ENCODE results near the gene FMN2.
"Not testable (repeated sequence)": the region's sequence is repeated elsewhere in the genome, so short reads cannot be mapped to it uniquely, and the experiment has no call there.

Gene FMN2

DNA sequence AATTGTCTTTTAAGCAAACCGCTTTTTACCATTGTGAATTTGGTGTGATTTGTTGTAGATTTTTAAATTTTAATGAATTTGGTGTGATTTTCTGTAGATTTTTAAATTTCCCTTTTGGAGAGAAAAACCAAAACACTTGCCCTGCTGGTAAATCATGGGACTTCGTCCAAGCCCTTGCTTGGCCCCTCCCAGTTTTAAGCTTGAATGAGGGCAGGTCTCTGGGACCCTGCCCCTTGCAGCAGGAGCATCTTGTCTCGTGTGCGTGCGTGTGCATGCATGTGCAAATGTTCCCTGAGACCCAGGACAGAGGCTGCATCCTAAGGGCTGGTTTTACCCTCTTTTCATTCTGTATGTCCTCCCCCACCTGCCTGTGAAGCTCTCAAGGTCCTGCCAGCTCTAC lies 271.6 kb downstream of the FMN2 start:
- no peak for DNase-seq (ENCODE audit: low read depth)

DNA sequence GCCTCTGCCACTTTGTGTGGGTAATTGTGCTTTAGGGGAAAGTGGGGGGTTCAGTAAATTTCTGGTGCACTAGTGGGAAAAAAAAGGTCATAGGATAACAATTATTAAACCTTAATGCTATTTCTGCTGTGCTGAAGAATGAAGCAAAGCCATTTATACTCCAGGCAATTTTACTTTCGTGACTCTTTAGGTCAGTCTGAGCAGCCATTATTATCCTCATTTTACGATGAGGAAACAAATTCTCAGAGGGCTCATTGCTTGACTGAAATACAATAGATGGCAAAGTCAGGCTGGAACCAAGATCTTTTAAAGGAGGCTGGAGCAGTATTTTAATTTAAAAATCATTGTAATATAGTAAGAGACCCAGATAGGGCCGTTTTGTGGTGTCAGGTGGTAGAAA lies 272.2 kb downstream of the FMN2 start:
- DNase-seq (ENCODE audit: low read depth) = no peak

DNA sequence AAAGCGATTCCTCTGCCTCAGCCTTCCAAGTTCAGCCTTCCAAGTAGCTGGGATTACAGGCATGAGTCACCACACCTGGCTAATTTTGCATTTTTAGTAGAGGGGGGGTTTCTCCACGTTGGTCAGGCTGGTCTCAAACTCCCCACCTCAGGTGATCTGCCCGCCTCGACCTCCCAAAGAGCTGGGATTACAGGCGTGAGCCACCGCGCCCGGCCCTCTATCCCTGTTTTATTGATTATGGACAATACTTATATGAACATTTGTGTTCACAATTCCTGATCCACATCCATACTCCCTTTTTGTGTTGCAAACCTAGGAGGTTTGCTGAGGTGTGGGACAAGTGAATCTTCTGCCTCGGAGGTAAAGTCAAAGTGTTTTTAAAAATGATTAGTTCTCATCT lies 275.0 kb downstream of the FMN2 start:
- DNase-seq (ENCODE audit: low read depth) = no peak

DNA sequence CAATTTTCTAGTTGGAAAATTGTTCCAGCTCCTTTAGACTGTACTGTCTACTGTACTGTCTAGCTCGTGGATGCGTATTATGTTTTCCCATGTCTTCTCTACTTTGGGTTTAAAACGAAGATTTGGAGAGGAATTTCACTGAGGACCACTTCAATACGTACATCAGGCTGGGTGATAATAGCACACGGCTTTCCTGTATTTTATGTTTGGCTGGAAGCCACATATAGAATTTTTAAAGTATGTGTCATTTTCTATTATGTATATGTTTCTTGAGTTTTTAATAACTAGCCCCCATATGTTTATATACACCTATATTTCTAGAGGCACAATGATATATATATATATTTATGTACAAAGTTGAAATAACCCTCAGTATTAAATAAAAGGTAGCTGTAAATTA lies 293.9 kb downstream of the FMN2 start:
- no peak for DNase-seq (ENCODE audit: low read depth)

DNA sequence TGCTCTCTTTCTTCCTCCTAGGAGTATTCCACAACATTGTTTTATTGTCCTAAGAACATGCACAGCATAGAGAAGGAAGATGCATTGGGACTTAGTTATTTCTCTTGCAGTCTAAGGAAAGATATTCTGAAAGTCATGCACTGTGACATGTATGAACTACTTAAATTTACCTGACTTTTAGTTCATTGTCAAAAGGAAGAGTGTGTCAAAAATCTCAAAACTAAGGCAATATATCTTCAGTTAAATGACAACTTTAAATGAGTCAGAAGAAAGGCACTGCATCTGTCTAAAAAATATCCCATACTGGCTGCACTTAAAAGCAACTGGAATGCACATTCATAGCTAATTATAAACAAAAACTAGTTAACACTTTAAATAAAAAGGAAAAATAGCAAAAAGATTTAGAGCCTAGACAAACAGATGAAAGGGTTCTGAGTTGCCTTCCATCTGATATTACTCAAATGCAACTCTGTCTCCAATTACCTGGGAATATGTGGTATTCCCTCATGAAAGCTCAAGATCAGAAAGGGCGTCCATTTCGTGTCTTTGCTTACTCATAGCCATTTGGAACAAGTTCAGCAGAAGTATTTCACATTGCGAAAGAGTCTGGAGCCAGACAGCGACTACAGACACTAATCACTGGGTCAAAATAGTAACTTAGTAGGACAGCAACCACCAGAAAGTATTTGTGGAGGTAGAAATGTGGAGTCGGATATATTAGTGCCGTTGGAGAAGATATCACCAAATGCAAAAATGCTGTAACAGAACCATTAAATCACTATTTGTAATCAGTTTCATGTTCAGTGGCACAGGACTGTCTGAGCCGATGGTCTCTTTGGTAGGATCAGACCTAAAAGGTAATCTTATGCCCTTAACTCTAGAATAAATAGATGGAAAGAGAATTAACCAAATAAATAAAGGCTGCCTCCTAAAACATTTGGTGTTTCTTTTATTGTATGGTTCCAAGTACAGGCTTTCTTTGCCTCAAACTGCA lies 294.6 kb downstream of the FMN2 start:
- no peak for DNase-seq (ENCODE audit: low read depth)

DNA sequence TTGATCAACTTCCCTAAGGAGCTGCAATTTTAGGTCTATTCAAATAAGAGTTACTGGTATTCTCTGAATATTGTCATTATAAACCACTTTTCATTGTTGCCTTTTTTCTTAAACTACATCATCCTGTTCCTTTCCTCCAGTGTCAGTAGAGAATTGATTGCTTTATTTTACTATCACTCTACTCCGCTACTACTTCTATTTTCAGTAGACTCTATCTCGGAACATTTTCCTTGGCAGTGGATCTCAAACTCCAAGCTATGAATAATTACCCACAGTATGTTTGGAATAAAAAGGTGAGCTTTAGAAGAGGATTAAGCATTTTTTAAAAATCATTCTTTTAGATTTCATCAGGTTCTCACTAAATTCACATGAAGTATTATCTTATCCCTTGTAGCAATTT lies 295.4 kb downstream of the FMN2 start:
- DNase-seq (ENCODE audit: low read depth) = no peak

DNA sequence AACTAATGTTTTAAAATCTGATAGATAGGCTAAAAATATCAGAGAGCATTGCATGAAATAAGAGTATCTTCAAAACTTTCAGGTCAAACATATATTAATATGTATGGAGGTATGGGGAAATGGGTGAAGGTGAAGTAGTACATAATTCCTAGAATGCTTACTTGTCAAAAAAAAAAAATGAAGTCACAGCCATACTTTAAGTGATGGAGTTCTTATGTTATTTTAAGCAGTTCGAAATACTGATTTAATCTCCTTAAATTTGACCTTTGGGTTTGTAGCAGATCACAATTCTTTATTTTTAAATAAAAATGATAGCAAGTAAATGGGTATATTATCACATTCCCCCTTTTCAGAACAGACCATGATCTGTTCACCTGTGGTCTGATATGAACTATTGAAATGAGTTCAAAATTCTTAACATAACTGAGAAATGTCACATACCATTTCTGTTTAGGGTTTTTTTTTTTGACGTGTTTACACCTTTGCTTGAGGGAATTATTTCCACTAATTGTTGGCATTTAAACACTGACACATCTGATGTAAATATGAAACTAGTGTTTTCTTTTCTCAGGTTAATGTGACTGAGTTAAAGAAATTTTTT lies 300.1 kb downstream of the FMN2 start:
- no peak for DNase-seq (ENCODE audit: low read depth)

DNA sequence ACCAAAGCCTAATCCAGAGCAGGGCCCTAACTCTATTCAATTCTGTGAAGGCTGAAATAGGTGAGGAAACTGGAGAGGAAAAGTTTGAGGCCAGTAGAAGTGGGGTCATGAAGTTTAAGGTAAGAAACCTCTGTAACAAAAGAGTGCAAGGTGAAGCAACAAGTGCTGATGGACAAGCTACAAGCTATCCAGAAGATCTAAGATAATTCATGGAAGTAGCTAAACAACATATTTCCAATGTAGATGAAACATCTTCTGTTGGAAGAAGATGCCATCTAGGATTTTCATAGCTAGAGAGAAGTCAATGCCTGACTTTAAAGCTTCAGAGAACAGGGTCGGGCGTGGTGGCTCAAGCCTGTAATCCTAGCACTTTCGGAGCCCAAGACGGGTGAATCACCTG lies 302.7 kb downstream of the FMN2 start:
- DNase-seq (ENCODE audit: low read depth) = no peak

DNA sequence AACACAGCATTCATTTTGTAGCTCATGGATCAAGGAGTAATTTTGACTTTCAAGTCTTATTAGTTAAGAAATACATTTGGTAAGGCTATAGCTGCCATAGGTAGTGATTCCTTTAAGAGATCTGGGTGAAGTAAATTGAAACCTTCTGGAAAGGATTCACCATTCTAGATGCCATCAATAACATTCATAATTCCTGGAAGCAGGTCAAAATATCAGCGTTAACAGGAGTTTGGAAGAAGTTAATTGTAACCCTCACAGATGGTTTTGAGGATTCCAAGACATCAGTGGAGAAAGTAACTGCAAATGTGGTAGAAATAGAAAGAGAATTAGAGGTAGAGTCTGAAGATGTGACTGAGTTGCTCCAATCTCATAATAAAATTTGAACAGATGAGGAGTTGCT lies 303.7 kb downstream of the FMN2 start:
- no peak for DNase-seq (ENCODE audit: low read depth)

DNA sequence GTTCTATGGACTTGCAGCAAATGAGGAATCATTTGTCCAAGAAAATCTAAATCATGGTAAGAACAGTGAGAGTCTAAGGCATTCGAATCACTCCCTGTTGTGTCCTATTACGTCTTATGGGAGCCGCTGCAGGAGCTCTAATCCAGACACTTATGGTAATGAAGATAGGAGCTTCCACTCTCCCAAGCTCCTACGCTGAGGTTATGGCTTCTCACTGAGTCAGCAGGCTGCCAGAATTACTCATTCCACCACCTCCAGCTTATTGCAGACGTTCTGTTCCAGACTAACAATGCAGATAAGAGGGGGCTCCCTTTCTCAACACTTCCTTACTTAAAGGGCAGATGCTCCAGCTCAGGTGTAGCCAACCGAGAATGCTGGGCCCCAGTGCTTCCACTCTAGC lies 307.7 kb downstream of the FMN2 start:
- DNase-seq (ENCODE audit: low read depth) = no peak

DNA sequence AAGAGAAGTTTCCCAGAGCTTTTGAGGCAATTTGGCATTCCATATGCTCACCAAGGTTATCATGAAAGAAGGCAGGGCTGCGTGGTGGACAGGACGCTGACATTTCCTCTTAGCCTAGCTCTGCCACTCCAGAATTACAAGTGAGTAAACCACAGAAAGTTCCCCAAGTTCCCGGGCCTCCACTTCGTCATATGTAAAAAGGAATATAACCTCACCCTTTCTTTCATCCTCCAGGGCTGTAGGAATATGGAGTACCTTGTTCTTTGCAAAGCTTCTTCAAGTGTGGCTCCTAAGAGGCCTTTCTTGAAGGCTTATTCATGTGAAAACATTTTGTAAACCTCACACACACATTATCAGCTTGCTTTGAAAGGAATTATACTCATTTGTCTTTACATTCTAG lies 310.0 kb downstream of the FMN2 start:
- DNase-seq (ENCODE audit: low read depth) = no peak

DNA sequence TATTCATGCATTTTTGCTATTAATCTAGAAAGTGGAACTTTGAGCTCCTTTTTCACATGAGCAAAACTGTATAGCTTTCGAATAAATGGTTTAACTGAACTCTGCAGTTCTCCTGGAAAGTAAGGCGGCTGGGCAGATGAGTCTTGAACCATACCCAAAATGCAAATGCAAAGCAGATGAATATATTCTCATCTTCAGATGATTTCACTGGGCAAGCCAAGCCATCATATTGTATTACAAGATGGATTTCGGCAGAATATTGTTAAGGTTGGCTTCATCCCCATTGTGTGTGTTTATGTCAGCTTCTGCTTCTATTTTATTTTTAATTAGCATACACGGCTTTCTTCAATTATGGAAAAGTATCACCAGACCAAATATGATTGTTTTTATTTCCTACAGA lies 310.6 kb downstream of the FMN2 start:
- no peak for DNase-seq (ENCODE audit: low read depth)

DNA sequence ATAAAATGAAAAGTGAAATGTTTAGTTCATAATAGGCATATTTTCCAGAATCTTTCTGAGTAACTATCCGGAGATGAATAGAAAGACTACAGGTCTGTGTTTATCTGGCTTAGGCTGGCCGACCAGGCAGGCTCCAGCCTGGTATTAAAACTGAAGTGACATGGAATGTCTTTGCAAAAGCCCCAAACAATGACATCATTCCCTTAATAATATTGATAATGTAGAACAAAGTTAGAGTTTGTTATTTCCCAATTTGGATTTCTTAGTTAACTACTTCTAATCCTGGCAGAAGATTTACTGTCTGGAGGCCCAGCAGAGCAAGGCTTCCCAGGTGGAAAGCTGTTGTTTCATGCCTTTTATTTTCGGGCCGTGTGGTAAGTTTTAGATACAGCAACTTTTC lies 312.6 kb downstream of the FMN2 start:
- DNase-seq (ENCODE audit: low read depth) = no peak

DNA sequence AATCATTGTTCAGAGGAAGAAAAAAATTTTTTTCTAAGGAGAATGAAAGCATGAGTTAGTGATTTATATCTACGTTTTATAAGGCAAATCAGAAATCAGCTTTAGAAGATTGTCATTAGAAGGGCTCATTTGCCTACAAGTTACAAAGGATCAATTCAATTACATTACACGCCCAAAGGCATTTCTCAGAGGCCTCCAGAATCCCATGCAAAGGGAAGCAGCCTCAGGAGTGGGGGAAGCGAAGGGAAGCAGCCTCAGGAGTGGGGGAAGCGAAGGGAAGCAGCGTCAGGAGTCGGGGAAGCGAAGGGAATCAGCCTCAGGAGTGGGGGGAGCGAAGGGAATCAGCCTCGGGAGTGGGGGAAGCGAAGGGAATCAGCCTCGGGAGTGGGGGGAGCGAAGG lies 314.1 kb downstream of the FMN2 start:
- no peak for DNase-seq (ENCODE audit: low read depth)

DNA sequence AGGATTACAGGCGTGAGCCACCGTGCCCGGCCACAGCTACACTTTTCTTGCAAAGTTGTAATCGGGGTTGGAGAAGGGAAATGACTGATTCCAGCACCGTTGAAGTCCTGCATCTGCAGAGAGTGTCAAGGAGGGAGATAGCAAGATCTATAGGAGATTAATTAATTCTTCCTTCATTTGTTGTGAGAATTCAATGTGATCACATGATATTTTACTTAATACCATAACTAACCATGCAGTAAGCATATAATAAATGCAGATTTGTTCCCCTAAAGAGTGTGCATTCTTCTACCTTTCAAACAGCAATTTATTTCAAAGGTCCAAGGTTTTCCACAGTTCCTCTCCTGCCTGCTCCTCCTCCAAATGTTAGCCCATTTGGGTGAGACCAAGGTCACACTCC lies 315.7 kb downstream of the FMN2 start:
- DNase-seq (ENCODE audit: low read depth) = no peak

DNA sequence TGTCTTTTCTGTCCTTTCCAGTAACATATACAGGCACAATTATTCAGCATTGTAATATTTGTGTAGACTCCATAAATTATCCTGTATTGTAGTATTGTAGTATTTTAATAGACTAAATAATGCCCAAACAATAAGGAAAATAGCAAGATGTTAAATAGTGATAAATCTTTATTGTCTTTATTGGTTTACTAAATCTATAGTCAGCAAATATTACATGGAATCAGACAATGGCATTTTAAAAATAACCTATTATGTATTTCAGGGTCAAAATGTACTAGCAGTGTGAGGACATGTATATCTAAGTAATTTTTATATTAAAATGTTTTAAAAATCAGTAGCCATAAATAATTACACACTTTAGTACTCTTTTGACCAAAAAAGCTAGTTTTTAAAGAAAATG lies 317.9 kb downstream of the FMN2 start:
- DNase-seq (ENCODE audit: low read depth) = no peak

DNA sequence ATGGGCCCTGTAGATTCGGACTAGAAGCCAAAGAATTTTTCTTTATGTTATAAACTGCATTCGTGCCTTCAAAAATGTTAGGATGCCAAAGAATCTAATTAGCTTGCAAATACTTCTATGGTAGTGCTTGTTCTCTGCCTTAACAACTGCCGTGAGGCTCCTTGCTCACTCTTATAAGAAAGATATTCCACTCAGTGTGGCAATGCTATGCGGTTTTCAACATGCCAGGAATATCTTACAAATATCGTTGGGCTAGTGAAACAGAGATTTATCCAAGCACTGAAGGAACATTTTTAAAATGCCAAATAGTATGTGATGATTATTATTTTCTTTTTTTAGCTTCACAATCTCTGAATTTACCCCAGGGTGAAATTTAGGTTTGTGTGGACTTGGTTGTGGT lies 322.0 kb downstream of the FMN2 start:
- no peak for DNase-seq (ENCODE audit: low read depth)

DNA sequence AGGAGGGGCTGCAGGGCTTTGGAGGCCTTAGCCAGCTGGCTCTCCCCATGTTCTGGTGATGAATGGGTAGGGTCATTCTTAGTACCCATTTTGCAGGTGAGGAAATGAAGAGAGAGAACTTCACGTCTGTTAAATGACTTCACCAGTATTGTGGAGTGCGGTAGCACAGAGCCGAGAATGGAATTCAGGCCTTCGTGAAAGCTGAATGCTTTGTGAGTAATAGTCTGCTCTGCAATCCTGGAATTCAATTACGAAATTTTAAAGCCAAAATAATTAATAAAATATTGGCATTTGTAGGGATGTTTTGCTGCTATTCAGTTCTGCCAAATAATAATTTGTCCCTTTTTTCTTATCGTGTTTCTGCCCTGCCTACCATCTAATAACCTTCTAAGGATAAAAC lies 322.6 kb downstream of the FMN2 start:
- no peak for DNase-seq (ENCODE audit: low read depth)

DNA sequence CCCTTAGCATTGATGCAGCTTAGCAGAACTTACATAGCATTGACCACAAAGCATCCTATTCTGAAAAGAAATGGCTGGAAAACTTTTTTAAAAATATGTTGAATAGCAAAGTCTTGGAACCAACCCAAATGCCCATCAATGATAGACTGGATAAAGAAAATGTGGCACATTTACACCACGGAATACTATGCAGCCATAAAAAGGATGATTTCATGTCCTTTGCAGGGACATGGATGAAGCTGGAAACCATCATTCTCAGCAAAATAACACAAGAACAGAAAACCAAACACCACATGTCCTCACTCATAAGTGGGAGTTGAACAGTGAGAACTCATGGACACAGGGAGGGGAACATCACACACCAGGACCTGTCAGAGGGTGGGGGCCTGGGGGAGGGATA lies 323.3 kb downstream of the FMN2 start:
- not testable (repeated sequence) for DNase-seq (ENCODE audit: low read depth)

DNA sequence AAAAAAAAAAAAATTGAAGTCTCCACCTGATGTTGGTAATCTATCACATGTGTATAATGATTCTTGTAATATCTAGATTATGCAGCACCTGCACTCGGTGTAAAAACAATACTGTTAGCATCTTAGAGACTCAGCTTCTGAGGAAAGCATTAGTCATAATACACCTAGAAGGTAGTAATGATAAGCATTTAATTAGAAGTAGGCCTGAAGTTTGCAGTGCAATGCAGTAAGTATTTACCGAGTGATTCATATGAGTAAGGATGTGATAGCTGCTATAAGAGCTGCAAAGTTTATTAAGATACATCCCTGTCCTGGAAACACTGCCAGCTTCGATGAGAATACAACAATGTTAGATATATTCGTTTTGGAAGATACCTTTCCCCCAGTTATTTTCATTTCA lies 323.8 kb downstream of the FMN2 start:
- no peak for DNase-seq (ENCODE audit: low read depth)

DNA sequence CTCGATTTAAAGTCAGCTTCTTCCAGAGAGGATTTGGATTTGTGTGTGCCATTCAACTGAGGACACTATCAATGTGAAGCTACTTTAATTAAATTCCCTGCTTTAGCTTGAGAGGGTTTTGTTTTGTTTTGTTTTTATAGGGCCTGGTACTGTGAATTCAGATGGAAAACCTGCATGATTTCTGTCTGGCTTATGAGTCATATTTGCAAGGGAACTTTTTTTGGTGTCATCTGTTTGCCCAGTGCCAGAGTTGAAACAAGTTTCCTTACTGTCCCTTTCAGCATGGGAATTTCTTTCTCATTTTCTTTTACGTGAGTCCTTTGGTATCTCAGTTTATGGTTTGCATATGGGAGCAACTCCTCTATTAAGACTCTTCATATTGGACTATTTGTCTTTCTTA lies 325.6 kb downstream of the FMN2 start:
- DNase-seq (ENCODE audit: low read depth) = no peak

DNA sequence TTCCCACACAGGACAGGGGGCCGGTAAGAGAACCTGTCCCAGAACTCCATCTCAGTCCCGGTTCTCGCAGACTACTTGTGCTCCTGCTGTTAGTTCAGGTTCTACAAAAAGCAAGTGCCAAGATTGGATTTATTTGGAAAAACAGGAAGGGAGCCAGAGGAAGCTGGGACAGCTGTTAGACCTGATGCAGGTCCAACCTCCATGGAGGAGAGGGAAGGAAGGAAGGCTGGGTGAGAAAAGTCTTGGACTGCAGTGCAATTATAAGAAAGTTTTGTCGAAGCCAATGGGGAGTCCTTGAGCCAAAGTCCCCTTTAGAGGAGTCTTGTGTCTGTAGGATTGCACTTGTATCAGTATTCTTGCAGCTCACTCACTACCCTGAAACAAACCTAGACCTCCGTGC lies 329.1 kb downstream of the FMN2 start:
- DNase-seq (ENCODE audit: low read depth) = no peak

DNA sequence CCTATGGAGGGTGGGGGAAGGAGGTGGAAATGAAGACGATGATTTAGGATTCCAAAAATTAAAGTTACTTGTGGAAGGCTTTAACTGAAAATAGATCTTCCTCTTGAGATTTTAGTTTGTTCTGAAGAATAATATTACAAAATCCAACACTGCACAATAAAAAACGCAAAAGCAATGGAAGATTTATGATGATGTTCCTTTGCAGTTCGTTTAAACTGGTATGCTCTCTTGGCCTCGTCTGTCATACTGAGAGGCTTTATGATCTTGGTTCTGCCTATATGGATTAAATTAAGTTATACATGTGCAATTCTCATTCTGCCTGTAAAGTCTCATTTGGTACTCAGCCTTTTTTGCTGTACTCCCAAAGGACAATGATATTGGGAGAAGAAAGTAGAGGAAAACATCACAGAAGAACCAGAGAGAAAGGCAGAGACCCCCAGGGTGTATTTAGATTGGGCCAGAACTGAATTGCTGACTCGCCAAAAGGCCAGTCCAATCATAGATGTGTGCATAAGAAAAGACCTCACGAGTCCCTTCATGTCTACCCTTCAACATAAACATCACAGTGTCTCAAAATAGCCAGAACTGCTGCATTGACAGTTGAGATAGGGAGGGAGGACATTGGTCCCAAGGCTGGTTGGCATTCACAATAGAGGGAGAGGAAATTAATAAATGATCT lies 331.7 kb downstream of the FMN2 start:
- no peak for DNase-seq (ENCODE audit: low read depth)

Data from stimulated activated CD4-positive, alpha-beta T cell treated with anti-CD3 and anti-CD28 coated beads, Interleukin-2, amount 100 ng/mL, for 4 hours (primary cell).